GM21528 (cell line): ENCODE data around the gene ENPP3.

Experiments used
- ATAC-seq: cut with Tn5 transposase; IDR thresholded peaks from one replicate; pipeline ENCODE4 v1.9.1; 2021; ENCODE audit warnings: mild to moderate bottlenecking, moderate library complexity; ENCODE audit not compliant: unreplicated experiment, low FRiP score

Gene ENPP3

DNA sequence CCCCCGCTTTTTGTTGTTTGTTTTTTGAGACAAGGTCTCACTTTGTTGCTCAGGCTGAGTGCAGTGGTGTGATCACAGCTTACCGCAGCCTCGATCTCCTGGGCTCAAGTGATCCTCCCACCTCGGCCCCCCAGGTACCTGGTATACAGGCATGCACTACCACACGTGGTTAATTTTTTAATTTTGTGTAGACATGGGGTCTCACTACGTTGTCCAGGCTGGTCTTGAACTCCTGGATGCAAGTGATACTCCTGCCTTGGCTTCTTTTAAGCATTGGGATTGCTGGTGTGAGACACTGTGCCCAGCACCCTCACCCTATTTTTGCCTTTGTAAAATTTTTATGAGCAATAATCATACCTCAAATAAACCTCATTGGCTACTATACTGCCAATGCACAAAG, 5.5 kb downstream of the ENPP3 start:
- no peak for ATAC-seq

DNA sequence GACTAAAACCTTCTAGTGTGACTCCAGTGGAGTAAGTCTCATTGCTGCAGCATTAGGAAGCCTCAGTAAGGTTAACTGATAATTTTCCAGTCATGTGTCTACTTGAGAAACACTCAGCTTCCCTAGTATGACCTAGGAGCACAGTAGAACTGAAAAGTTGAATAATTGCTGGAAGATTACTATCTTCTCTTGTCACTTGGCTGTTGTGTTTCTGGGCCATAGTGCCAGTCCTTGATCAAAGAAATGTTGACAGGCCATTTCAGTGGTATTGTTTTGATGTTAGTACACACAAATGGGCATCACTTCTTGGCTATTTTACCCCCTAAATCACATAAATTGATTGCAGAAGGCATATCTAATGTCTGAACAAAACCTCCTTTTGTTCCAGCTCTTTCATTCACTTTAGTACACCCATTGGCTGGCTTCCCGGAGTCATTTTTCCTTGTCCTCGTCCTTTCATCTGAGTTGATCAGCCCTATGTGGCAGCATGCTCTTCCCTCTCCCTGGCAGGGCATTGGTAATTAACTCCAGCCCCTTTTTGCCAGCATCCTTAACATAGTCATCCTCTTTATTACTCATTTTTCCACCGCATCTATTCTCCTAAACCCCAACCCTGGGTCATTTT, 6.0 kb downstream of the ENPP3 start:
- ATAC-seq, result no peak

DNA sequence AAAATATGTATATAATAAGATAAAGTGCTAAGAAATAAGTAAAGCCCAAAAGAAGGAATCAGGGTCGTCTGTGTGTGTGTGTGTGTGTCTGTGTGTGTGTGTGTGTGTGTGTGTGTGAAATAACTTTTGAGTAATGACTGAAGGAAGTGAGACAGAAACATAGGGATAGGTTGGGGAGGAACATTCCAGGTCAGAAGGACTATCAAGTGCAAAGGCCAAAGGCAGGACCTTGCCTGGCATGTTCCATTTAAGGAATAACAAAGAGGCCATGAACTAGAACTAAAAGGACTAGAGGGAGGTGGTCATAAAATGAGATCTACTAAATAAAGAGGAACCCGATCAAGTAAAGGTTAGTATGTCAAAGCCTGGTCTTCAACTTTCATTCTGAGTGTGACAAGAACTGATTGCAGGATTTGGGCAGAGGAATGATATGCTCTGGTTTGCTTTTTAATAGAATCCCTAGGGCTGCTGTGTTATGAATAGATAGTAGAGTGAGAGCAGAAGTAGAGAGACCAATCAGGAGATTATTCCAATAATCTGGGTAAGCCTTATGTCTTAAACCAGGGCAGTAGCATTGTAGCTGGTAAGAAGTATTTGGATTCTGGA, 6.9 kb downstream of the ENPP3 start:
- ATAC-seq, result no peak

DNA sequence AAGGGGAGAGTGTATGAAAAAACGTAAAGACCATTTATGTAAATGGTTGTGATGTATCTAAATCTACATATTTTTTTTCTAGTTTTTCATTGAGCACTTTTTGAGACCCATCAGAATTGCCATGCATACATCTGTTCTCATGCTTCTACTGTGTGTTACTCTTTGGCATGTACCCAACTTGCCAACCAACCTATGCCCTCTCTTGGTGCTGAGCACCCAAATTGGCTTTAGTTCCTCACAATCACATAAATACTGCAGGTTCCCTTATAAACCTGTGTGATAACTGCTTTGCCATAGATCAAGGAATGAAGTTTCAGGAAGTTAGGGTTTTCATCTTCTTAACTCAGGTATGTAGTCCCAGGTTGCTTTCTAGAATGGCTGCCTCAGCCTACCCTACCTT, 7.8 kb downstream of the ENPP3 start:
- no peak for ATAC-seq

DNA sequence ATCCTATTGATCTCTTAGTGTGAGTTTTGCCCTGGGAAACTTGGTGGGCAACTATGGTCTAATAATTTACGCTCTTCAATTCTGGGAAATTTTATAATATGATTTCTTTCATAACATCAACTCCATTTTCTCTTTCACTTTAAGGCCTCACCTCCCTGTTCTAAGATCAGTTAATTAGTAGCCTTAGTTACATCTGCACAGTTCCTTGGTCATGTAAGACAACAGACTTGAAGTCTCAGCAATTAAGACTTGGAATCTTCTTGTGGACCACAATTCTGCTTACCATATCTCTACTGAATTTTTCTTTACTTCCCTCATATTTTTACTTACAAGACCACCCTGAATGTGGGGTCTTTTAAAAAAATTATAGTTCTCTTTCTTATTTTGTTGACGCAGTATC, 8.7 kb downstream of the ENPP3 start:
- ATAC-seq, result no peak

DNA sequence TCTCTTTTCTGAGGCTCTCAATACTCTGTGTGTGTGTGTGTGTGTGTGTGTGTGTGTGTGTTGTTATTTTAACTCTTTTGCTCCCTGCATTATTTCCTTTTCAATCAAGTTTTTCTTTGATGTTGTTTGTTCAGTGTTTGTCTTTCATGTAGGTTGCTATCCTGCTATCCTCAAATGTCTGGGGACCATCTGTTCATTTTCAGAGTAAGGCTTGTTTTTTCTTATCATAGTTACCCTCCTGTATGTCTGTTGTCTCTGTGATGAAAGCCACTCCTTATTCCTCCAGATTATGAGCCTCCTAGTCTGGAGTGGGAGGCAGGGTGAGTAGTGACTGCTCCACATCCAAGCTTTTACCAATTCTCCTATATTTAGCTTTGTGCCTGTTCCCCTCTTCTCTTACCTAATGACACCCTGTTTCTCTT, 9.2 kb downstream of the ENPP3 start:
- no peak for ATAC-seq

DNA sequence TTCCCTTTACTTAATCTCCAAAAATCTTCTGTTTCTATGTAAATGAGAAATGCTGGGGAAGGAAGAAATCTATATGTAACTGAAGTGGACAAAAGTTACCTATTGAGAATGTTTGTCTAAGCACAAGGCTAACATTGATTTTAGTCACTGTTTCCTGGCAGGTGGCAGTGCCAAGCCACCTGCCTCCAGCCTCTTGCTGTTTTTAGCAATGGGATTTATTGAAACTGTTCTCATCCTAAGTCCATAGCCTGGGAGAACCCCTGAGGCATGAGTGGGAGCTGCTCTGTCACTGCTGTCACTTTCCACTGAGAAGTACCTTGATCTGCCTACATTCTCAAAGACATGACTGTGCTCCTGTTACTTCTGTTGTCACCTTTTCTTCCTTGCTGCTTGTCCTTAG, 14.7 kb downstream of the ENPP3 start:
- no peak for ATAC-seq

DNA sequence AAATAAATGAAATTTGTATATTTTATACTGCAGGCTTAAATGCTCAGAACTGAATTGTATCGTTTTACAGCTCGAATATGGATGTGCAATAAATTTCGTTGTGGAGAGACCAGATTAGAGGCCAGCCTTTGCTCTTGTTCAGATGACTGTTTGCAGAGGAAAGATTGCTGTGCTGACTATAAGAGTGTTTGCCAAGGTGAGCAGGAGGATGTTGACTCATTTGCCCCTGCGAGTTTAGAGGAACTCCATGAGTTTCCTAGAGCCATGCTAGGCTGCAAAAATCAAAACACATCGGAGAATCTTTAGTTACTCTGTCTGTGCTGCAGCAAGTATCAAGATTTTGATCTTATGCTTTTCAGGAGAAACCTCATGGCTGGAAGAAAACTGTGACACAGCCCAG, 15.4 kb downstream of the ENPP3 start:
- ATAC-seq, result no peak

DNA sequence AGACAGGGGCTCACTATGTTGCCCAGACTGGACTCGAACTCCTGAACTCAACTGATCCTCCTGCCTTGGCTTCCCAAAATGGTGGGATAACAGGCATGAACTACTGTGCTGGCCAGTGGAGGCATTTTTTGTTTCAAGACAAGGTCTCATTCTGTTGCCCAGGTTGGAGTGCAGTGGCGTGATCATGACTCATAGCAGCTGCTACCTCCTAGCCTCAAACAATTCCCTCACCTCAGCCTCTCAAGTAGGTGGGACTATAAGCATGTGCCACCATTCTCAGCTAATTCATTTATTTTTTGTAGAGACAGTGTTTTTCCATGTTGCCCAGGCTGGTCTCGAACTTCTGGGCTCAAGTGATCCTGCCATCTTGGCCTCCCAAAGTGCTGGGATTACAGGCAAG, 17.2 kb downstream of the ENPP3 start:
- ATAC-seq, result no peak

DNA sequence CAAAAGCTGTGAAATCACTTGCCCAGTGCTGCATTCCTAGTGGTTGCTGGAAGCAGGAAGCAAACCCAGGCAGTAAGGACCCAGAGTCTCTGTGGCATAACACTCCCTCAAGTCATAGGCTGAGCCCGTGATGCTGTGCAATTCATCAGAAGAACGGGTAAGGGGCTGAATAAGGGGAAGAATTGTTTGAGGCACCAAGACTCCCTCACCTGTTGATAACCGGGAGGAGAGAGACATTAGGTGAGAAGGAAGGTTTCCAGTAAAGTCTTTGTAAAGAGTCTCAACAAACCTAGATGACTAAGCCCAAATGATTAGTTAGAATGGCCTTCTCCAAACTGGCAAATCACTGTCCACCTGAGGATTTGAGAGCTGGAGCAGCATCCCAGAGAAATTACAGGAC, 18.3 kb downstream of the ENPP3 start:
- no peak for ATAC-seq

DNA sequence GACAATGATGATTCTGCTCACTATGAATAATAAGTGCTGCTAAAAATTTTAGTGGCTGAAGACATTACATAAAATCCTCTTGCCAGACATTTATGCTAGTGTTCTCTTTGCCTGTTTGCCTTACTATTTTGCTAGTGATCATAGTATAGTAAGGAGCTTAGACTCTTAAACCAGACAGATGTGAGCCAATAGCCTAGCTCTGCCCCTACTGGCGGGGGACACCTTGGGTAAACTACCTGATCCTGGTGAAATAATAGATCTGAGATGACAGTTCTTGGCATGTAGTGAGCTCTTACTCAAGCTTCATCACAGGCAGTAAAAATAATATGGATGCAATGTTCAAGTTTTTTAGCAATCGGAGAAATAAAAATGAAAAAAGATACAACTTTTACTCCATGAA, 18.8 kb downstream of the ENPP3 start:
- ATAC-seq, result no peak

DNA sequence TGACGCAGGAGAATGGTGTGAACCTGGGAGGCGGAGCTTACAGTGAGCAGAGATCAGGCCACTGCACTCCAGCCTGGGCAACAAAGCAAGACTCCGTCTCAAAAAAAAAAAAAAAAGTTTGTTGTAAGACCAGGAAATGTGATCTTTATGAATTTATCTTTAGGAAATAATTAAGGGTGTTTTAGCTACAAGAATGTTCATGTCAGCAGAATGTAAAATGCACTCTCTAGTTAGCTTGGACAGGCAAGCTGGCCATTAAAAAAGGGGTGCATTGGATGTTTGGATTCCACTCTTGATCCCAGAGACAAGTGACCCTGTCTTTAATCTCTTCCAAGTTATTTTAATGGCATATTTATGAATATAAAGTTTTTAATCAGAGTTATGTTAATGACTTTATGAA, 19.6 kb downstream of the ENPP3 start:
- ATAC-seq, result no peak

DNA sequence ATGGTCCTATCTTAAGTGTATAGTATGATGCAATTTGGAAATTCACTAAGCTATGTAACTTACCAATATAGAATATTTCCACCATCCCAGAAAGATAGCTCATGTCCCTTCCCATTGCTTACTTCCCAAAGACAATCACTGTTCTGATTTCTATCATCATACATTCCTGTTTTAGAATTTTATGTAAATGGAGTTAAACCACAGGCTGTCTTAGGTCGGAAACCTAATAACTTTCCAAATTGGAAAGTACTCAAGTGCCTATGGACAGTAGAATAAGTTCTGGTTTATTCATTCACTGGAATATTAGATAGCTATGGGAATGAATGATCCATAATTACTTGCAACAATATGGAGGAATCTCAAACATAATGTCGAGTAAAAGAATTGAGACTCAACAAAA, 20.1 kb downstream of the ENPP3 start:
- ATAC-seq, result no peak

DNA sequence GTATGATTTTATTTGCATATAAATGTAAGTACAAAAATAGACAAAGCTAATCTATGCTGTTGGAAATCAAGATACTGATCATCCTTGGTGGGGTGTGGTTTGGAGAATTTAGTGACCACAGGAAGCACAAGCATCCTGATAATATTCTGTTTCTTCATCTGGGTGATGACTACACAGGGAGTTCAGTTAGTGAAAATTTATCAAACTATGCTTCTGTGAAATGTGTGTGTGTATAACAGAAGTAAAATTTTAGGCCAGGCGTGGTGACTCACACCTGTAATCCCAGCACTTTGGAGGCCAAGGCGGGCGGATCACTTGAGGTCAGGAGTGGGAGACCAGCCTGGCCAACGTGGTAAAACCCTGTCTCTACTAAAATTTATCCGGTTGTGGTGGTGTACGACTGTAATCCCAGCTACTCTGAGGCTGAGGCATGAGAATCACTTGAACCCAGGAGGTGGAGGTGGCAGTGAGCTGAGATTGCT, 20.6 kb downstream of the ENPP3 start:
- no peak for ATAC-seq

DNA sequence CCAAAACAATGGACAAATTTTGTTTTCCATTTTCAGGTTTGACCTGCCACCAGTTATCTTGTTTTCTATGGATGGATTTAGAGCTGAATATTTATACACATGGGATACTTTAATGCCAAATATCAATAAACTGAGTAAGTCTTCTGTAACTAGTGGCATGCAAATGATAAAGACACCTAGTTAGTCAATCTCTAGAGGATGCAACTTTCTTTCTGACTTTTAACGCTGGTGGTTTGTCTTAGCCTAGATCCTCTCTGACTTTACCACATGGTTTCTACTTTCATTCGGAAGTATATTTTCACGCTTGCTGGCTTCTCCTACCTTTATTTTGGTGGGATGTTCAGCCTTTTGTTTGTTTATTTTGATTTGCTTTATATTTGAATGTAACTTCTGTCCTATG, 21.2 kb downstream of the ENPP3 start:
- no peak for ATAC-seq

DNA sequence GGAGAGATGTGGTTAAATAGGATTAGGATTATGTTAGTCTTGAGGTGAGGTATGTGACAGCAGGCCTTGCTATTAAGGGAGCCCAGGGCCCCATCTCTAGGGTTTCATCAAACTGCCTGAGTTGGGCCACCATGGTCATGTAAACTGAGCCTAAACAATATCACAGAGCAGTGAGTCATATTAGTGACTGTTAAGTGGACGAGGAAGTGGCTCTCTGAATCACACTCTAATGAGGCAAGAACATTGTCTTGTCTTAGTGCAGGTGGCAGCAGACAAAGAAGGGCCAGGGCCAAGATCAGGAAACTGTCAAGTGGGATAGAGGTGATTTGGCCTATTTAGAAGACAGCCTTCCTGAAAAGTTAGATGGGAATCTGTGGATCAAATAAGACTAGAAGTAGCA, 23.1 kb downstream of the ENPP3 start:
- no peak for ATAC-seq

DNA sequence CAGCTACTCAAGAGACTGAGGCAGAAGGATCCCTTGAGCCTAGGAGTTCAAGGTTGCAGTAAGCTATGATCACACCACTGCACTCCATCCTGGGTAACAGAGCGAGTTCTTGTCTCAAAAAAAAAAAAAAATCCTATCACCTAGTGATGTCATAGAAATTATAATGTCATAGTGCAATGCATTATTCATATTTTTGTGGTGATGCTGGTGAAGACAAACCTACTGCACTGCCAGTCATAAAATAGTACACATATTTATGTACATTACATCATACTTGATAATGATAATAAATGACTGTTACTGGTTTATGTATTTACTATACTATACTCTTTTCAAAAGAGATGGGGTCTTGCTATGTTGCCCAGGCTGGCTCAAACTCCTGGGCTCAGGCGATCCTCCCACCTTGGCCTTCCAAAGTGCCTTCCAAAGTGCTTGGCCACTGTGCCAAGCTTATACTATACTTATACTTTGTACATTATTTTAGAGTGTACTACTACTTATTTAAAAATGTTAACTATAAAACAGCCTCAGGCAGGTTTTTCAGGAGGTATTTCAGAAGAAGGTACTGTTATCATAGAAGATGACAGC, 26.6 kb downstream of the ENPP3 start:
- no peak for ATAC-seq

DNA sequence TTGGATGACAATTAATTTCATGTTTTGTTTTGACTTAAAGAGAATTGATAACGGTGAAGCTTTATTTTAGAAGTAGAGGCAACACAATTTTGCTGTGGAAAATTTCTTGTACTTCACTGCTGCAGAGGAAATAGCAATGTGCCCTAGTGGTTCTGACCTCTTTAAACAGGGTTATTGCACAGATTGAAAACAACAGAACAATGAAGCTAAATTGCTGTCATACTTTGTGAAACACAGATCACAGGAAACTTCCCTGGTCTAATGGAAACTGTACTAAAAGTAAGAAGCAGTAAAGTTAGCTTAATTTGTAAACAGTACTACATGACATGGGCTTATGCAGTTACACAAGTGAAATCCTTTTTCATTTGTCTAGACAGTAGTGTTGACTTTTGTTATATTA, 32.8 kb downstream of the ENPP3 start:
- no peak for ATAC-seq

DNA sequence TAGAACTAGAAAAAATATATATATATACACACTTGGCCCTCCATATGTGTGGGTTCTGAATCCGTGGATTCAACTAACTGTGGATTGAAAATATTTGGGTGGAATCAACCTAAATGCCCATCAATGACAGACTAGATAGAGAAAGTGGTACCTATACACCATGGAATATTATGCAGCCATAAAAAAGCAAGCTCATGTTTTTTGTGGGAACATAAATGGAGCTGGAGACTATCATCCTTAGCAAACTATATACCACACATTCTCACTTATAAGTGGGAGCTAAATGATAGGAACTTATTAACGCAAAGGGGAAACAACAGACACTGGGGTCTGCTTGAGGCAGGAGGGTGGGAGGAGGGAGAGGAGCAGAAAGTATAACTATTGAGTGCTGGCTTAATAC, 36.1 kb downstream of the ENPP3 start:
- no peak for ATAC-seq

DNA sequence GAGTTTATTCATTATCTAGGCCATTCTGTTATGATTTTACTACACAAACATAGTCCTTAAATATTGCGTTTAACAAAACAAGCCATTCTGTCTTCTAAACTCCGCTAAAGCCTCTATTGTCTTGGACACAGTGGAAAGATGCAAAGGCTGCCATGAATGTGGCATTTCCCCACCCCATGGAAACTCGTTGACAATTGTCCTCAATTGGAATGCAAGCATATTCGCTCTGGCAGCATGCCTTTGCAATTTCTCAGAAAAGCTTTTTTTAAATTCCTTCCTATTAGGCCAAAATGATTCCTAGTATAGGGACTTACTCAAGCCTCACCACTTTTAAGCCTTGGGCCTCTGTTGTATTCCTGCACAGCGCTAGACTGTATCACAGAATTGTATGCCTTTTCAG, 41.3 kb downstream of the ENPP3 start:
- no peak for ATAC-seq

DNA sequence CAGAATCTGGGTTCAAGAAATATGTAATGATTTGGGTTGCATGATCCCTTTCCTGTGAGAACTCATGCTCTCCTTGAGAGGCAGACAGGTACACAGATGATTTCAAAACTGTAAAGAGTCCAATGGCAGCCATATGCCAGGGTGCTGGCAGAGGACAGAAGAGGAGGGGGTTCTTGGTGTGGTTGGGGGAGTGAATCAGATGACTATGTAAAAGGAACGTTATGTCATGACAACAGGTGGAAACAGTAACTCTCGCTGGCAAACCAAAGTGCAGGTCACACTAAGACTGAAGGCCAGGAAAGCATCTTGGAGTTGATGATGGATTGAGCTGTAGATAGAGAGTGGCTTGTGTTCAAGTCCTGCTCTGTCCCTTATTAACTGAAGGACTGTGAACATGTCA, 43.8 kb downstream of the ENPP3 start:
- no peak for ATAC-seq

DNA sequence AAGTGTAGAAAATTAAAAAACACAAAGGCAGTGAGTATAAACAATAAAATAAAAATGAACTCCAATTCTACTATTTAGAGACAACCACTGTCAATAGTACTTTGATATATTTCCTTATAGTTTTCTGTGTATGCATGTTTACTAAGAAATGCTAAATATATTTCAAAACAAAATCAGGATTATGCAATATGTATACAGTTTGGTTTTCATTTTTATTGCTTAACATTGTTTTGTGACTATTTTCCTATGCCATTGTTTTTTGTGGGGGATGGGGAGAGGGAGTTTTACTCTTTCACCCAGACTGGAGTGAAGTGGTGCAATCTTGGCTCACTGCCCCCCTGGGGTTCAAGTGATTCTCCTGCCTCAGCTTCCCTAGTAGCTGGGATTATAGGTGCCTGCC, 44.5 kb downstream of the ENPP3 start:
- no peak for ATAC-seq
